HG03457 (cell line): ENCODE measurements around the gene UBAC2.

Source experiments
- ATAC-seq: cut with Tn5 transposase; IDR thresholded peaks from one replicate; pipeline ENCODE4 v1.9.1; 2021; ENCODE audit warnings: moderate number of reproducible peaks; ENCODE audit not compliant: unreplicated experiment

UBAC2 gene

GRCh38 chr13:99422586-99423220, 222.0 kb downstream of the UBAC2 start:
- ATAC-seq: no peak

DNA sequence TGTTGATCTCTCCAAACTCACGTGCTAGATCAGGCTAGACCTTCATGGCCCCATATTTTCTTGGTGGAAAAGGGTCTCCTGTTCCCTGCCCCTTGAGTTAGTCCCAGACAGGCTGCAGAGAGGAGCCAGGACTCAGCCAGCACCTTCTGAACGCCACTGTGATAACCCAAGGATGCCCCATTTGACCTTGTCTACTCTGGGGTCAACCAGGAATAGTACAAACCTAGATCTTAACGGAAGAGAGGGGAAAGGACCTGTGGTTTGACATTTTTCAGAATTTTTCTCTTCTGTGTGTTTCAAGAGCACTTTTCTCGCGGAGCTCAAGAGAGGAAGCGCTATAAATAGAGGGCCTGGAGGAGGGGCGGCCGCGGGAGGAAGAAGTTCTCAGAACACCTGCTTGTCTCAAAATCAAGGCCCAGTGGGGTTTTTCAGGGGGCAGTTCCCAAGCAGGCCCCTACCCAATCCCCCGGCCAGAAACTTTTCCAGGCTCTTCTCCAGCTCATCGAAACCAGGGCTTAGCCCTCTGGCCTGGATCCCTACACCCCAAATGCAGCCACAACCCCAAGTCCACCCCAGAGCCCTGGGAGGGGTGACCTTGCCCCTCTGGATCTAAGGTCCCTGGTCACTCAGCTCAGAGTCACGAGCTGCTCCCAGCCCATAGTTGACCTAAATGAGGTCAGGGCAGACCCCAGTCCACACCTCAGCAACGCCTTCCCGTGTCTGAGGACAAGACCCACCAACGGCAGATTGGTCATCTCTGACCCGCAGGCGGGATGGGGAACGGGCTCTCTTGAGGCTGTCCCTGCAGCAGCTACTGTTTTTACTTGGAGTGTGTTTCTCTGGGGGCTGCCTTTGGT, 225.1 kb downstream of the UBAC2 start:
- peak; percentile 47 for ATAC-seq

GRCh38 chr13:99426426-99426825, 225.8 kb downstream of the UBAC2 start:
- no peak for ATAC-seq

DNA sequence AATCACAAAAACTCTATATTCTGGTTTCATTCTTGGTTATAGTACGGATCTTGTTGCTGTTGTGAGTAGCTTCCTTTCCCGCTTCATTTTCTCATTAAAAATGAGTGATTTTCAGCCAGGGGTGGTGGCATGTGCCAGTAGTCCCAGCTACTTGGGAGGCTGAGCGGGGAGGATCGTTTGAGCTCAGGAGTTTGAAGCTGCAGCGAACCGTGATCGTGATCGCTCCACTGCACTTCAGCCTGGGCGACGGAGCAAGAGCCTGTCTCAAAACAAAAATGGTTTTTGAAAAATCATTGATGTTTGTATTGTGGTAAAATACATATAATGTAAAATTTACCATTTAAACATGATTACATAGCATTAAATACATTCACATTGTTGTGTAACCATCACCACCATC, 229.0 kb downstream of the UBAC2 start:
- no peak for ATAC-seq

- ATAC-seq: peak; percentile 23
These were observed 231.4 kb downstream of the UBAC2 start for GRCh38 chr13:99431927-99432608.

GRCh38 chr13:99432609-99433542, 232.2 kb downstream of the UBAC2 start:
- peak; percentile 60 for ATAC-seq

DNA sequence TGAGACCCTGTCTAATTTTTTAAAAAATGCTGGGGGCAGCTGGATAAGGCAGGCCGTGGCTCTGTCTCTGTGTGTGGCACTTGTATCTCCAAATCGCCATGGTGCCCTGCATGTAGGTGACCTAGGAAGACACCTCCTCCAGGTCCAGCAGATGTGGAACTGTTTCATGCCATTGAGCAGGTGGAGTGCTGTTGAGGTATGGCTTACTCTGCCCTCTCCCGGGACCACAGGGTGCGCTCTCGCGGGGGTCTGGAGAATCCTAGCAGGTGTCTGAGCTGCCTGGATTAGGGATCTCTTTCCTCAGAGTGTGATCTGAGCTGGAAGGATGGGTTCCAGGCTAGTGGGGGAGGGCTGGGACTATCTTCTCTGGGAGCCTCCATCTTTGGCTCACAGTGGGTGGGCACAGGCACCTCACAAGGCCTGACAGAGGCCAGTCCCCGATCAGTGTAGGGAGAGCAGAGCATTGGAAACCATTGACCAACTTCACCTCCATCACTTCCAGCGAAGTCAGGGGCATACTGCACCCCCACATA, 233.0 kb downstream of the UBAC2 start:
- no peak for ATAC-seq

DNA sequence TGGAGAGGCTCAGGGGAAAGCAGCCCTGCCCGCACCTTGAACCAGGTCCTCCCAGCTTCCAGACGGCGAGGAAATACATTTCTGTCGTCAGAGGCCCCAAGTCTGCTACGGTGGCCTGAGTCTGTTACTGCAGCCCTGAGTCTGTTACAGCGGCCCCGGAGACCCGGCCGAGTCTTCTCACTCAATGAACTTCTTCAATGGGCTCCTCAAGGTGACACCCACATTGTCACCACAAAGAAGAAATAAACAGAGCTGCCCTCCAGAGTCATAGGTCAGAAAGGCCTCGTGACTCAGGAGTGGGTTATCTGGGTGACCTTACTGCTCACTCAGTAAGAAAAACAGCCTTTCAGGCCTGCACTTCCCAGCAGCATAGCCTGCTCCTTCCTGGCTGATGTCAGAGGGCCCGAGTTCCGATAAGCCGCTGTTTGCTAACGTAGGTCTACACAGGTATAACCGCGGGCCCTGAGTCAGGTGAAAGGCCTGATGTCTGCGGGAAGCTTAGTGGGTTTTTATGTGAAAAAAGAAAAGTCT, 233.7 kb downstream of the UBAC2 start:
- ATAC-seq: no peak

- ATAC-seq: no peak
These were observed 234.5 kb downstream of the UBAC2 start for GRCh38 chr13:99435116-99435515.

DNA sequence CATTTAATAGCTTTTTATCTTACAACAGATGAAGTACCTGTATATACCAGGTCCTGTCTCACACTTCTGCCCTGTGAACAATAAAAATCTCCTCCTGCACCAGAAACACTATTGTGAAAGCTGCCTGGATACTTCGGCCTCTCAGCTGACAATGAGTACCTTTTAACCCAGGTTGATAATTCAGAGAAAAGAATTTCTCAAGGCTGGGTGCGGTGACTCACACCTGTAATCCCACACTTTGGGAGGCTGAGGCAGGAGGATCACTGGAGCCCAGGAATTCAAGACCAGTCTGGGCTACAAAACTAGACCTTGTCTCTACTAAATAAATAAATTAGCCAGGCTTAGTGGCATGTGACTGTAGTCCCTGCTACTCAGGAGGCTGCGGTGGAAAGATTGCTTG, 235.3 kb downstream of the UBAC2 start:
- ATAC-seq: no peak
